ENCODE measurements around the gene UGT1A1. TPM values are rescaled to one million over a fixed set of nuclear protein-coding genes. Genes with fewer than 3 reads are reported as not detected.

Gene UGT1A1
- total and polyA plus RNA-seq, 2 of the 13 experiments (the other 11 are each of a cell fraction or from before 2014, with no cell fraction given), result 0.69 to 0.75 TPM

GRCh38 chr2:233756429-233757081, 3.5 kb upstream of the UGT1A1 start (continued):
- TF ChIP-seq GMEB1 (CRISPR knock-in tag; IDR thresholded peaks at IDR 0.05; ENCODE audit: borderline replicate concordance) (peak; percentile 27; the same call in 1 of the 2 replicates), MTF1 (CRISPR knock-in tag; IDR thresholded peaks at IDR 0.05) (no peak), JUNB (CRISPR knock-in tag; IDR thresholded peaks at IDR 0.05; ENCODE audit: borderline replicate concordance) (peak; percentile 90), ZNF251 (CRISPR knock-in tag; IDR thresholded peaks at IDR 0.05) (no peak), ZNF329 (CRISPR knock-in tag; IDR thresholded peaks at IDR 0.05; ENCODE audit: low read depth) (no peak), ZNF691 (CRISPR knock-in tag; IDR thresholded peaks at IDR 0.05; ENCODE audit: borderline replicate concordance, low read depth) (0 out of 2 replicates have a peak, but pooled peaks have one; percentile 34), MAFK (conservative IDR thresholded peaks at IDR 0.05 in 1 of 2, IDR thresholded peaks at IDR 0.05 in 1 of 2; ENCODE audit: low read length in 2 of 2) (no peak), ZNF101 (CRISPR knock-in tag; IDR thresholded peaks at IDR 0.05; ENCODE audit: borderline replicate concordance, low read depth) (no peak), KMT2B (CRISPR knock-in tag; IDR thresholded peaks at IDR 0.05) (no peak), ZNF704 (CRISPR knock-in tag; IDR thresholded peaks at IDR 0.05; ENCODE audit: borderline replicate concordance) (no peak; the same call in 1 of the 2 replicates), ZSCAN21 (CRISPR knock-in tag; IDR thresholded peaks at IDR 0.05; ENCODE audit: borderline replicate concordance) (0 out of 2 replicates have a peak, but pooled peaks have one; percentile 51), THAP11 (CRISPR knock-in tag; IDR thresholded peaks at IDR 0.05) (peak; percentile 75), ZNF383 (CRISPR knock-in tag; IDR thresholded peaks at IDR 0.05; ENCODE audit: borderline replicate concordance) (no peak), ZNF574 (CRISPR knock-in tag; IDR thresholded peaks at IDR 0.05) (peak; percentile 55; the same call in 1 of the 2 replicates), HMG20A (CRISPR knock-in tag; IDR thresholded peaks at IDR 0.05; ENCODE audit: borderline replicate concordance) (peak; percentile 99), ZSCAN5A (CRISPR knock-in tag; IDR thresholded peaks at IDR 0.05; ENCODE audit: borderline replicate concordance) (peak; percentile 59; the same call in 1 of the 2 replicates), ZNF275 (CRISPR knock-in tag; IDR thresholded peaks at IDR 0.05; ENCODE audit: borderline replicate concordance) (peak; percentile 54; the same call in 1 of the 2 replicates), NFE2 (CRISPR knock-in tag; IDR thresholded peaks at IDR 0.05) (no peak), ZFP82 (CRISPR knock-in tag; IDR thresholded peaks at IDR 0.05; ENCODE audit: borderline replicate concordance) (no peak)
